GM21723 (cell line): Measurements from ENCODE around the gene NTN5.

Source experiments
- ATAC-seq: cut with Tn5 transposase; IDR thresholded peaks from one replicate; pipeline ENCODE4 v1.9.1; 2021; ENCODE audit warnings: mild to moderate bottlenecking, moderate library complexity; ENCODE audit not compliant: unreplicated experiment

NTN5 gene

DNA sequence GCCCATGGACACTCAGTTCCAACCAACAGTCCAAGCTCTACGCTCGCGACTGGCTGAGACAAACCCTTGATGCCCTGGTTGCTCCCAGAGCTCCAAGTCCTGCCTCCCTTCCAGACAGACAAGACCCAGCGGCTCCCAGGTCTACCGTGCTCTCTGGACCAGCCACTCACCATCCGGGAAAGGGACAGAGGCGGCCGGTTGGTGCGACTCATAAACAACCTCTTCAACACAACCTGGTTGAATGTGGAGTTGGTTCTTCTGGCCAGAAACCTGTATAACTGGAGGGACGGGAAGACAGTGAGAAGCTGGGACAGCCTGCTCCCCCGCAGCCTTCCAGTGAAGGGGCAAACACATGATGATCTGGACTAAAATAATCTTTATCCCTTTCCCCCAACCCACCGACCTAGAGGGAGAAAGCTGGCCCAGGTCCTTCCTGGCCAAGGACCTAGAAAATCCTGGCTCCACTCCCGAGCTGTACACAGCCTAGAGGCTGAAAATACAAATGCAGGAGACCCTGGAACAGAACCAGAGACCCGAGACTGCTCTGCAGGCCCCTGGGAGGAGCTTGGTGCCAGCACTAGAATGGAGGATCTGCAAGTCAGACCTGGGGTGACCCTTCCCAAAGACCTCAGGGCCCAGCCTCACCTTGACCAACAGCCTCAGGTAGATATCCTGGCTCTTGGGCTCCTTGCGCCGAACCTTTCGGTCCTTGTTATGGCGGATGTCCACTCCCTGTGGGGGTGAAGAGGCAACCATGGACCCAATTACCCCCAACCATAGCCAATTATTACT lies 55.5 kb downstream of the NTN5 start:
- no peak for ATAC-seq

DNA sequence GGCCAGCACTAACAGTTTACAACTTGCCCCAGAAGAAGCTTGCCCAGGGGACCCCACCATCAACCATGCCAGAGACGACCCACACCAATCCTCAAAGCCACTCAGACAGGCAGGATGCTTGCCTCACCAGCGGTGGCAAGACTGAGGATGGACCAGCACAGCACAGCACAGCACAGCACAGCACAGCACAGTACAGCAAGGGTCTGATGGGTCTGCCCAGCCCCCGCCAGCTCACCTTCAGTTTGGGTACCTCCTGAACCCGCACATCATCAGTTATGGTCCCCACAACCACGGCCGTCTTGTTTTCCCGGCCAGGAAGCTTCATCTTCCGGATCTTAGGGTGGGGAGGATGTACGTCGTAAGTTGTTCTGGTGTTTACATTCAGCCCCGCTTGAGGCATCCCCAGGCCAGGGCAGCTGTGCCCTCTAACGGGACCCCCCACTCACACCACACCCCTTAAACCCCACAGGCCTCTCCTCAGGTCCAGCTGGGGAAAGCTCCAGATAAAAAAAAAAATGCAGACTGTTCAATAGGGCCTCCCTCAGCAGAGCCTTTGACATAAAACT lies 56.2 kb downstream of the NTN5 start:
- ATAC-seq = no peak

DNA sequence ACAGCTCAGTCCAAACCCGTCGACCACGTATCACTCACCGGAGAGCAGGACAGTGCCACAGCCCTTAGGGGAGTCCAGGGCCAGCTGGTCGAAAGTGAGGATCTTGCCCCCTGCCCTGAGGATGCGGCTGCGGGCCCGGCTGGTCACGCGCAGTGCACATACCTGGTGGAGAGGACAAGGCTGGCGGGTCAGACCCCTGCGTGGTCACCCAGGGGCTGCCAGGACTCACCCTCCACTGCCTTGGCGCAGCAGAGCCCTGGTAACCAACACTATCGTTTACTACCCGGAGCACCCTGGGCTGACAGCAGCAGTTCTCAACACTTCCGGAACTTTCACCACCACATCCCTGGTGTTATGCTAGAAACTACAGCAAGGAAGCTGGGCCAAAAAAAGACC lies 56.8 kb downstream of the NTN5 start:
- no peak for ATAC-seq

DNA sequence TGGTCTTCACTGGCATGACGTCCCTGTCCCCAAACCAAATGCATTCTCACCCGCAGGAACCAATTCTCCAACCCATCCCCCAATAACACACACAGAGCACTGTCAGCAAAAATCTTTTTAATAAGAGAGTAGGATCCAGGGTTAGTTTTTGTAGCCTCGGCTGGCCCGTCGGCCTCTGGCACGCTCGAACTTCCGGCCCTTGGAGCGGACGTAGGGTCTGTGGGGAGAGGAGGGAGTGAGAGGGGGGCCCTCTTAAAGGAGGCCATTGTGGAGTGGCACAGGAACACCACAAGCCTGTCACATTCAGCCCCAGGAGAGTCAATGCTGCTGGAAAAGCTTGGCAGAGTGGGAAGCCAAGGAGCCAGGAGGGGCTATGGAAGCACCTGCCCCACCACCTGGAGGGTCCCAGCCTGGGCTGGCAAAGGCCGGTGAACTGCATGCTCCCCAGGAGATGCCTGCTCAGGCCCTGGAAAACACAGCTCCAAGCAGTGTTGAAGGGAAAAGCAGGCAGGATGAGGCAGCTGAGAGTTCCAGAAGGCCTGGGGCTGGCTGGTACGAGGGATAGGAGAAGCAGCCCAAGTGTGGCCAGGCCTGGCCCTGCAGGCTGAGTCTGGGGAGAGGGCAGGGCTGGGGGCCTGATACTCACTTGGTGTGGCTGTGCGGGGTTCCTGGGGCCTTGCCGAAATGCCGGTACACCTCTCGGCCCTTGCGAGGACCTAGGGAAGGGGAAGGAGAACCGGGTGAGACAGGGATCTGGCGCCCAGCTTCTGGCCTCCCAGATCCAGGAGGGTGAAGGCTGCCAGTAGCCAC lies 57.4 kb downstream of the NTN5 start:
- ATAC-seq = no peak

DNA sequence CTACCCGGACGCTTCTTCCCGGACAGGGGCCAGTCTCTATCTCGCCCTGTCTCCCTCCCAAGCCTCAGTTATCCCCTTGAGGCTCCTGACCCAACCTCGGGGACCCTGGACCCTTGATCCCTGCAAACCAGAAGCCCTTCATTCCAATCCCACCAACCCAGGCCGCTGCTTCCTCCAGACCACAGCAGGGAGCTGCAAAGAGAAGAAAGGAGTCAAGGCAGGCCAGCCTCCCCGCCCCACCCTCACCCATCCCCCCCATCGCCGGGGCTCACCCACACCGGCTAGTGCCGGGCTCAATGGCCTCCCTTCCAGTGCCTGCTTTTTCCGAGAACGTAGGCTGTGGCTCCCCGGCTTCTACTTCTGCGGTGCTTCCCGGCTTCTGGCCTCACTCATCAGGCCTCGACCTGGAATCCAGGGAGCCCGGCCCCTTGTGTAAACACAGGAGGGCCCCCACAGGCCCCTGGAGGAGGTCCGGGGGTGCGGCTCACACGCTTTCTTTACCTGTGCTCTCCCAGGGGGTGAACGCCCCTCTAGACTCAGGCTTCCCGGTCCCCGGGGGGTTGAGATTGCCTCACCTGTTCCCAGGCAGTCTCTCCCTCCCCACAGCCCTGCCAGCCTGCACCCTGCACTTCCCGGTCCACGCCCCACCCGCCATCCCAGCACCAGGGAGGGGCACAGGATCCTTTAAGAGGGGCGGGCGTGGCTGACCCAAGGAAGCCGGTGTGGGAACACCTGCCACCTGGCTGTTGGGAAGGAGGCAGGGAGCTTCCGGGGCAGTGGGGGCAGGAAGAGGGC lies 58.2 kb downstream of the NTN5 start, which contains the start of gene FAM83E:
Gene FAM83E (minus strand): TSS at position 641 of the 795 bp plus-strand sequence. CDS start 1,704 bp downstream, outside the sequence.
- ATAC-seq = no peak

DNA sequence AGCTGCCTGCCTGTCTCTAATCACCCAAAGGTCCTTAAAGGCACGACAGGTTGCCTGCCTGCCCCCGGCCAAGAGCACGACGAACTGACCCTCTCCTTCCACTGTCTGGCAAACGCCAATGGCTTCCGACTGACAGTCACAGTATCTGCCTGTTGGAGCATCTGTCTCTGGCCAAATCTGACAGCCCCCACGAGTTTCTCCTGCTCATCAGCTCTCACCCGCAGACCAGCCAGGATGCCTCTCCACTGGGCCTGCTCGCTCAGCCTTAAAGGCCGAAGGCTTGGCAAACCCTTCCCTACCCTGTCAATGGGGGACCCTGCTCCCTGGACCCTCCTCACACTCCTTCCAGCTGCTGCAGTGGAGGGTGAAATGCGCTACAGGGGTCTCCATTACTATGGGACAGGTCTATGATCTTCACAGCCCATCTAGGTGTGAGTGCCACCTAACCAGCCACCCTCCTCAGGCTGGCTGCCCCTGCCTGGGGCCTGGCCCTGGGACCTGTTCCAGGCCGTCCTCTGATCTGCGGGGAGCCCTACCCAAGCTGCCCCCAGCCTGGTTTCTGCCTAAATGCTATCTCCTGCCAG lies 58.9 kb downstream of the NTN5 start:
- no peak for ATAC-seq

DNA sequence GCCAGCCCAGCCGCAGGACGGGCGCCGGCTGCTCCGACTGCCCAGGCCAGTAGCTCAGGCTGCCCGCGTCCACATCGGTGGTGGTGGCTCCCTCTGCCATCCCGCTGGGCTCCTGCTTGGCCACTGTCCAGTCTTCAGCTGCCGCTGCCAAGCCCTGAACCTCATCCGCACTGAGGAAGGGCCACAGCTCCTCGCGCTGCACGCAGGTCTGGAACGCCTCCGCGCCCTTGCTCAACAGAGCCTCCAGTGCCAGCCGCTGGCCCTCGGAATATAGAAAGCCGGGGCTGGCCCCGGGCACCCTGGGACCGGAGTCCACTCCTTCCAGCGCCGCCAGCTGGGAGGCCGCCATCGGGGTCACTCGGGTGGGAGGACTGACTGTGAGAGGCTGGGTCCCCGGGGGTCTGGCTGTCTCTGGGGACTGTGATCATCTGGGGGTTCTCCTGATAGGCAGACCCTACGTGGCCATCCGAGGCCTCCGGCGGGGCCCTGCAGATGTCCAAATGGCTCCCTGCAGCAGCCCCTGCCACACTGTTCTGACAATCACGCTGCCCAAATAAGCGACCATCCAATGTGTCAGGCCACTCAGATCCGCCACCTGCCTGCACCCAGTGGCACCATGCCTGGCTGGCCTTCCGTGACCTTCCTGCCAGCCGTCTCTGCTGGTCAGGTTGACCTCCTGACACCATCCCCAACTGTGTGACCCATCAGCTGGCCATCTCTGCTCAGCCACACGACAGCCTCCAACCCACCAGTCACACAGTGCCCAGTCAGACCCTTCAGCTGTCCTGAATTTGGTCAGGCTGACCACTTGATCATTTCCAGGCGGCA lies 59.6 kb downstream of the NTN5 start:
- no peak for ATAC-seq

DNA sequence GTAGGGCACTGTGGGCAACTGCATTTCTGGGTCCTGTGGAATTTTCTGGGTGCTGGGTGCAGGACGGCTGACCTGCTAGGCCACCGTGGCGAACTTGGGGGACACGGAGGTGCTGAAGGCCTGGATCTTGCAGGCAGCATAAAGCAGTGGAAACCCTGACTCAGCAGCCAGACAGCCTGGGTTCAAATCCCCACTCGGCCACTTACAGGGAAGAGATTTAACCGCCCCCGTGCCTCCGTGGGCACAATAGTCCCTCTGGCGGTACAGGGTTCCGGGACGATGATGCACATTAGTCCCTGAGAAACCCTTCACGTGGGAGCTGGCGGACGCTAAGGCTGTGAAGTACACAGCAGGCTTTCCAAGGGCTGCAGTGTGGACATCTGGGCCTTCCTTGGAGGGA lies 60.9 kb downstream of the NTN5 start:
- no peak for ATAC-seq
